Activated naive CD4-positive, alpha-beta T cell treated with anti-CD3 and anti-CD28 coated beads, Interleukin-2, amount 50 U/mL, for 16 hours (primary cell): Measurements from ENCODE around the gene MTIF3.
A peak's percentile ranks its signal among the peaks of the same experiment; 100 is the strongest.

ENCODE experiments used
- DNase-seq: peaks from one replicate; pipeline ENCODE4 v3.0.0-alpha.2; 2020

MTIF3 gene, protein sequence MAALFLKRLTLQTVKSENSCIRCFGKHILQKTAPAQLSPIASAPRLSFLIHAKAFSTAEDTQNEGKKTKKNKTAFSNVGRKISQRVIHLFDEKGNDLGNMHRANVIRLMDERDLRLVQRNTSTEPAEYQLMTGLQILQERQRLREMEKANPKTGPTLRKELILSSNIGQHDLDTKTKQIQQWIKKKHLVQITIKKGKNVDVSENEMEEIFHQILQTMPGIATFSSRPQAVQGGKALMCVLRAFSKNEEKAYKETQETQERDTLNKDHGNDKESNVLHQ

DNA sequence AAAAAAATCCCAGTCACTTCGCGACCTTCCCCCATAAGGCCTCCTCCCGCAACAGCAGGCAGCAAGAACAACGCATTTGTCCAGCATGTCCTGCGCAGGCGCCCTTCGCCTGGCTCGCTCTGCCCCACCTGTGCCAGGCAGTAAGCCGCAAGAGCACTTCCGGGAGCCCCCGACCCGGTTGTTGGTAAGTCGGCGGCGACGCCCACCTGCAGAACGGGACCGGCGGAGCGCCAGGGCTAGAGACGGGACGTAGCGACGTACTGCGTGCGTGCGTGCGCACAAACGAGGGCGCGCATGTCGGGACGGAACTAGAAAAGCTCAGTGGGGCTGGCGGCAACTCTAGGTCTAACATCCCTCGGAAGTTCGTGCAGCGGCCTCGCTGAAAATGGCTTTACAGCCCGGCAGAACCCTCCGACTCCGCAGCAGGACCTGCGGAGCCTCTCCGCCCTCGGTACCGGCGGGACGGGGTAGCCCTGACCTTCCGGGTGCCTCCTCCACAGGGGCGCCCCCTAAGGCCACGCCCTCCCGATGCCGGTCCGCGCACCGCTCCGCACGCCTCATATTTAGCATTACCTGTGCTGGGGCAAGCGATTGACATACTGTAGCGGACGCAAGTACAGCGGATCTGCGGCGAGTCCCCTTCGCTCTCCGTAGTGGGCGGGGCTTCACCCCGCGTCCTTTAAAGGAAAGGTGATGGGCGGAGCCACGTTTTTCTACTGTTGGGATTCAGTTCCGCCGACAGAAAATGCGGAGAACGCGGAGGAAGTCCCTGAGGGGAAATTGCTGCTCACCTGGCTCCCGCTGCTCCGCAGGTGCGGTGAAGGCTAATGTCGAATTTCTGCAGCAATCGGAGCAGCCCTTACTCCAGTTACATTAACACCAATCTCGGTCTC lies at the start of gene MTIF3:
Gene MTIF3 (minus strand): TSS at position 629 of the 893 bp plus-strand sequence. CDS start 10,116 bp downstream, outside the sequence.
- DNase-seq, result peak; percentile 98

DNA sequence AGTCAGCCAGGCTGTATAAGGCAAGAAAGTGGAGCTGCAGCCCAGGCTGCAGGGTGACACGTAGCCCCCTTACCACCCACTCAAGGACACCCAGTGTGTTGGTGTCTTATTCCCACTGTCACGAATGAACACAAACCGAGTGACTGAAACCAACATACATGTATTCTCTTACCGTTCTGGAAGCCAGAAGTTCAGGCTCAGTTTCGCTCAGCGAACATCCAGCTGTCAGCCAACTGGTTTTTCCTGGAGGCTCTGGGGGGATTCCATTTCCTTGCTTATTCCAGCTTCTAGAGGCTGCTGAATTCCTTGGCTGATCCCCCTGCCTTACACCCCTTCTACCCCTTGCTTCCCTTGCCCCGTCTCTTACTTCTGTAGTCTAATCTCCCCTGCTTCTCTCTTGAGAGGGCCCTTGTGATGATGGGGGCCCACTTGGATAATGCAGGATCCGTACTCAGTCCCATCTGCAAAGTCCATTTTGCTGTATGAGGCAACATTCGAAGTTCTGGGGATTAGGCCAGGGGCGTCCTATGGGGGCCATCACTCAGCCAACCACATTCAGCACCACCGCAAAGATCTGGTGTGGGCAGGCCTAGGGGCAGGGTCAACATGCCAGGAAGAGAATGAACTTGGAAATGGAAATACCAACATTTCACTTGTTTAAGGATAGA lies 47.3 kb upstream of the MTIF3 start:
- DNase-seq, result no peak

DNA sequence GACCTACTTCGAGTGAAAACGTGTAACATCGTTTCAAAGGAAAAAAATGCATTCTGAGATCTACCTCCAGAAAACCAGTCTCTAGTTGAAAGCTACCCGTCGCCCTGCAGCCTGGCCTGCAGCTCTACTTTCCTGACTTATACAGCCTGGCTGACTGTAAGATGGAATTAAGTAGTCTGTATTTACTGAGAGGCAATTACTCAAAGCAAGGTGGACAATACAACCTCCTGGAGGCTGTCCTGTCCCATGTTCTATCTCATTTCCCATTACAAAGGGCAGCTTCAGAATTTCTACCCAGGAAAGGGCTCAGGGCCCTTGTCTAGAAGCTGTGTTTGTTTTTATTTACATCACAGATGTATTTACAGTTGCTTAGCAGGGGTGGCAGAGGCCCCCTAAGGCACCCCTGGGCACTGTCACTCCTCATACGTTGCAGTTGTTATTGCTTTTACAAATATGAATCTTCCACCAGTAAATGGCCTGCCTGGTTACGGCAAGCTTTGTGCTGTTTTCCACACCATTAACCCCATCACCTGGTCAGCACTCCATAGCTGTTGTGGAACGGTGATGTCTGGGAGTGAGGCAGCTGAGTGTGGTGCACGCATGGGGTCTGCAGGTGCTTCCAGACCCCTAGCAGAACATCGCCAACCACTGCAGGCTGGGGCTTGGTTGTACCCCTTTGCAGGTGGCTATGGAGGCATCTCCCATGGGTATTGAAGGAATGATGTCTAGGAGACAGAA lies 46.3 kb upstream of the MTIF3 start:
- no peak for DNase-seq

DNA sequence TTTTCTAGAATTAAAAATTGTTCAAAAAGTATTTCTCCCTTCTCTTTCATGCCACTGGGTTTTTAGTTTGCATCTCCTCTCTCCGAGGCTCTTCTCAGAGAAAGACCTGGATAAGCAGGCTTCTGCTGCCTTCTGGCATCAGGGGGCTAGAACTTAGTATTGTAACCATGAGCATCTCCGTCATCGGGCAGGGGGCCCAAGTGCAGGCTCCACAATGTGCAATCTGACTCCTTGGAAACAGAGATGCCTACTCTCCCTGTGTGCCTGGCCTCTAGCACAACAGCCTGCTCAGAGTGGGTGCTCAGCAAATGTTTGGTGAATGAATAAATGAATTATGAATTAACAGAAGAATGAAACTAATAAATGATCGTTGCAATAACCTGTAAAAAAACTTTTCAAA lies 45.6 kb upstream of the MTIF3 start:
- DNase-seq, result no peak

DNA sequence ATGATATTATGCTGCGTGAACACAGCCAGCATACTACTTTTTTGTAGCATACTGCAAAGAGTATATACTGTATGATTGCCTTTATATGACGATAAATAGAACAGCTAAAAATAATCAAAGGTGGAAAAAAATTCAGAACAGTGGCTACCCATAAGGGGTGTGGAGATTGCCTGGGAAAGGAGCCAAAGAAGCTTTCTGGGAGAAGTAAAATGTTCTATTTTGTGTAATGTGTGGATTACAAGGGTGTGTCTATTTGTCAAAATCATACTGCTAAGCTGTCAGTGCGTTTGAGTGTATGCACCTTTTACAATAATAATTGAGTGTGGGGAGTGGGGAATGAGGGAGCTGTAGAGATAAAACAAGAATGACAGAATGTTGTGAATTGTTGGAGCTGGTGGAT lies 45.2 kb upstream of the MTIF3 start:
- no peak for DNase-seq

DNA sequence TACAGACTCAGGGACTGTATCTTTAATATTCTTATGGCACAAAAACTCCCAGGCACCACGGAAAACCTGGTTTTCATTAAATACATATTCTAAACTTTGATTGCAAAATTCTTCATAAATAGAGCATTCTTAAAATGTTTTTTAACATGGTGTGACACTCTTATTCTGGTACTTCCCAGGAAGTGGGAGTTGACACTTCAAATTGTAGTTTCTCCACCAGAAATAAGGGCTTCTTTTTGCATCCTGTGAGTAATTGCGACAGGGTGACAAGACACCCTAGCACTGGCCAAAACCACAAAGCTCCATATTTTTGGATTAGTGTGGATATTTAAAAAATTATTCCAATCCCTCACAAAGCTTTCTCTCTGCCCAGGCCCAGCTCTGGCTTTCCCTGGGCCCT lies 43.6 kb upstream of the MTIF3 start:
- no peak for DNase-seq

DNA sequence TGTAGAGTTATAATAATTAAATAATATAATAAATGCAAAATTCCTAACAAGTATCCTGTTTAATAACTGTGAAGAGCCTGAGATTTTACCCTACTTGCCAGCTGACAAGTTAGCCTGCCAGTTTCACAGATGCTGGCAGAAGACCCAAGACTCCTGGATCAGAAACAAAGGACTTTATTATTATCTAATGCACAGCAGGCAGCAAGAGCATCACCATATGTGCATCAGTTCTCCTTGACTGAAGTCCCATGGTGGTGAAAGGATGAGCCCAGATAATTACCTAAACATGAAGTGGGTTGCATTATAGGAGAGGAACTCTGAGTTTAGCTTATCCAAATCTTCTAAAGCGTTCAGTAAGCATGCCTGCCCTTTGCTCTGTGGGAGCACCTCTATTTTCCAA lies 39.1 kb upstream of the MTIF3 start:
- no peak for DNase-seq

DNA sequence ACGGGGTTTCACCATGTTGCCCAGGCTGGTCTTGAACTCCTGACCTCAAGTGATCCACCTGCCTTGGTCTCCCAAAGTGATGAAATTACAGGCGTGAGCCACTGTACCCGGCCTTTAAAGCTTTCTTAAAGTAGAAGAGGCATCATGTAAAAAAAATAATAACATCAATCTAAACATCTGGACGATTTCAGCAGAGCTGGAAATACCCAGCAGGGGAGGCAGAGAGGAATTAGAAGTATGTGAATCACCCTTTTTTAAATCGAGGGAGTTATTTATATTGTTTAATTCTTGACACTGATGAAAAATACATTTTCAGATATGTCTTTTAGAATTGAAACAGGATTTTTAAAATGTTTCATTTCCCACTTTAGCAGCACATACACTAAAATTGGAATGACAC lies 37.4 kb upstream of the MTIF3 start:
- DNase-seq, result no peak

DNA sequence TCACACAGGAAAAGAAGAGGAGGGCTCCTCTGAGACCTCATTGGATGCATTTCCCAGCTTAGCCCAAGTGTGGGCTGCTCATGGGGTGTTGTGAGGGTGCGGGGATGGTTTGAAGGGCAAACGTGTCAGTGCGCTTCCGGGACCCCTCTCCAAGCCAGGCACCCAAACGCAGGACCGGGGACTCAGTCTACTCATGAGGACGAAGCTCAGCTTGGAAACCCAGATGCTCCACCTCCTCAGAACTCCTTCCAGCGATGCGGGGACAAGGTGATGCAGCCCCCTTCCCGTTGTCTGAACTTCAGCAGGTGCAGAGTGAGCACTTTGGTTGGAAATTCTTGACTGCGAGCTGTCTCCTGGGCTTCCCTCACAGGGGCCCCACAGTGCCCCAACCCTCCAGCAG lies 33.1 kb upstream of the MTIF3 start:
- DNase-seq, result no peak

DNA sequence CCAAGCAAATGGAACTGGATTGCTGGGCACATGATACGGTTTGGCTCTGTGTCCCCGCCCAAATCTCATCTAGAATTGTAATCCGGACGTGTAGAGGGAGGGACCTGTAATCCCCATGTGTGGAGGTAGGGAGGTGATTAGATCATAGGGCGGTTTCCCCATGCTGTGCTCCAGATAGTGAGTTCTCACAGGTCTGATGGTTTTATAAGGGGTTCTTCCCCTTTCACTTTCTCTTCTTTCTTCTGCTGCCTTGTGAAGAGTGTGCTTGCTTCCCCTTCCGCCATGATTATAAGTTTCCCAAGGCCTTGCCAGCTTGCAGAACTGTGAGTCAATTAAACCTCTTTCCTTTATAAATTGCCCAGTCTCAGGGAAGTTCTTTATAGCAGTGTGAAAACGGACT lies 32.6 kb upstream of the MTIF3 start:
- DNase-seq, result no peak

DNA sequence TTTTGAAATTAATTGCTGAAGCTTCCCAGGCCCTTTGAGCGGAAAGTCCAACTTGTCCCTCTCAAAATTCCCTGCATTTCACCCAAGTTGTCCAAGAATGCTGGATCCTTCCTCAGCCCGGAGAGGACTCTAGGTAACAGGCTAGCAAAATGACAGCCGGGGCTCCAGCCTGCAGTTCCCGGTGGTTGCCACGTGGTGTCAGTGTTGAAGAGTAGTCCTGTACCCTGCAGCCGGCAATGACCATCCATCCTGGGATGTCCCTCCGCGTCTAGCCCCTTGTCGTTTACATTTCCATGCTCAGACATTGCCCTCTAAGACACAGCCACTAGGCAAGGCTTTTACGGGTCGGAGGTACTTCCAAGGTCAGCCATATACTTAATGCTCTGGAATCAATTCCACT lies 31.4 kb upstream of the MTIF3 start:
- no peak for DNase-seq

DNA sequence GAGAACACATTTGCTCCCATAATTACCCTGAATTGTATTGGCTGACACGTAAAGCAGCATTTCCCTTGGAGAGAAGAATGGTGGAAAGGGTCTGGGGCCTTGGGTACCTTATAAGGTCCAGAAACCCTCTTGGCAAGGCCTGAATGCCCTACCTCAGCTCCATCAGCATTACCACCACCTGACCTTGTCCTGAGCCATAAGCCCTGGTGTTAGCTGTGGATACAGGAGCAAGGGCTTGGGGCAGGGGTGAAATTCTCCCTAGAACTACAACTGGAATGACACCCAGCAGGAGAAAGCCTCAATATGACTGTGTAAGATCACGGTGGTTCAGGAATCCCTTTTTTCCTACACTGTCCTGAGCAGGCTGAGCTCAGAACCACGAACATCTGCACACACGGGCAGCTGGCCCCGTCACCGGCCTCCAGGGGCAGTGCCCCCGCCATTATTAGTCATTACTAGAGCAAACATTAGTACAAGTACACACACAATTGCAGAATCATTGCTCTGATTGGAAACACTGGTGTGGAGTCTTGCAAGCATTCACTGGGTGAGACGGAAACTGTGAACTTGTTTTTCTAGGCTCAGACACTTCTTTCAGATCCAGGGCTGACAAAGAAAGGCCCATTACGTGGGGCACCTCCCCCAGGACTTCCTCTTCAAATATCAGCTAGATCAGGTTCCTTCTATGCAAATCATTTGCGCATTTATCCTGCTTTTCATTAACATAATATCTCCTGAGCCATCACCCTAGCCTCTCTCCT lies 26.8 kb upstream of the MTIF3 start:
- no peak for DNase-seq

DNA sequence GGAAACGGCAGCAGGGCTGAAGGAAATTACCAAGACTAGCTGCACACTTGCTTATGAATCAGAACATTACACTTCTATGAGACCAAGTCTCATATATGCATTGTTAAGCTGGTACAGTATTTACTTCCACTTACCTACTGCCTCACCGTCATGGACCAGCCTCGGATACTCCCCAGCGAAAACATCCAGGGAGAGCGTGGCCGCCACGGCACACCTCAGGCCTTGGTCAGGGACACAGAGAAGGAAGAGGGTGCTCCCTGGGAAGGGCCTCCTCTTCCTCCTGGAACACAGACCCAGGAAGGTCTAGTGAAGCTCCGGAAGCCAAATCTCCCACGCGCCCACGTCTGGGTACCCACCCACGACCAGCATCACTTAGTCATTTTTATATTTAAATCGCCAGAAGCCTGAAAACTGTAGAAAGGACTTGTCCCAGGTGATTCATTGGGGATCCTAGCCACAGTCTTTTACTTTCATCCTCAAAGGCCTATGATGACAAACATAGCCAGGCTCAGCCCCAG lies 24.4 kb upstream of the MTIF3 start:
- no peak for DNase-seq

DNA sequence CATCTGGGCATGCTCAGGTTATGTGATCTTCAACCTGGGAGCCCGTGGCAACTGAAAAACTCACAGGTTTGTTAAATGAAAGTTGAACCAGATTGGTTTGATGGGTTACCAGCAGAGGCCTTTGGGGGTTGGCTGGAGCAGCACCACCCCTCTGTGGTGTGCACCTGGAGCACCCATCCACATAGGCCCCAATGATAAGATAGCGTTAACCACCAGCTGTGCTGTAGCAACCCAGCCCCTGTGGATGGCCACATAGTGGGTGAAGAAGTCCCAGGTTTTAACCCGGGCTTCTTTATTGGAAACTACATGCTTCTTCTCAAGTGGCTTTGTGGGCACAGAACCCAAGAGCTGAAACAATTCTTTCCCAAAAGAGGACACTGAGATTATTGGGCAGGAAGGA lies 22.6 kb upstream of the MTIF3 start:
- no peak for DNase-seq

DNA sequence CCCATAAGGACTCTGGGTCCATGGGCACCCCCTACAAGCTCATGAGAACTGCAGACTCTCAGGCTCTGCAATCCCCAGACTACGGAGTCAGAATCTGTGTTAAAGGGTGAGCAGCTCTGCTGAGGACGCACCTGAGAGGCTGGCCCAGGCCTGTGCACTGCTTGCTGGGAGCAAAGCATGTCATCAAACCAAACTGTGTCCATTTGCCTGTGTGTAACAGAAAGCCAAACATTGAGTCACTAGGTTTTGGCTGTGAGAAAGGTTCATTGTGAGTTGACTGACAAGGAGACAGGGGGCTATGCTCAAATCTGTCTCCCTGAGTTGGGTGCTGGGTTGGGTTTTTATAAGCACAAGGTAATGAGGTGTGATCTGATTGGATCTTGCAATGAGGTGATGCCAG lies 22.1 kb upstream of the MTIF3 start:
- DNase-seq, result no peak

DNA sequence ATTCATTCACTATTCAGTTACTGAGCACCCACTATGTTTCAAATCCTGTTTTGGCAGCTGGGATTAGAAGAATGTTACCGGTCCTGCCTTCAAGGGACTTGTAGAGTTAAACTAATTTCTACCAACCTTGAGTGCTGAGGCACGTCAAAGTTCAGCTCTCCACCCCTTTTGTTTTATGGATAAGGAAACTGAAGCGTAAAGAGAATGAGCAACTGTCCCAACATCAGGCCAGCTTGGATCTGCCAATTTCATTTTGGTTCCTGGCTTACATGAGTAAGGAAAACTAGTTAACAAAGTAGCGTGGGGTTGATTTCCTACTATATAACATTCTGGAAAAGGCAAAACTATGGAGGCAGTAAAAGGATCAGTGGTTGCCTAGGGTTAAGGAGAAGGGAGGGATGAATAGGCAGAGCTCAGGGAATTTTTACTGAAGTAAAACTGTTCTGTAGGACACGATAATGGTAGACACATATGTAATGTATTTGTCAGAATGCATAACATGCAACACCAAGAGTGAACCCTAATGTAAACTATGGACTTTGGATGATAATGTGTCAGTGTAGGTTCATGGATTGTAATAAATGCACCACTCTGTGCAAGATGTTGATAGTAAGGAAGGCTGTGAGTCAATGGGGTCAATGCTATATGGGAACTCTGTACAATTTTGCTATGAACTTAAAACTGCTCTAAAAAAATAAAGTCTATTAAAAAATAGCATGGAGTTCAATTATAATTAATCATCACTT lies 19.9 kb upstream of the MTIF3 start:
- DNase-seq, result no peak

DNA sequence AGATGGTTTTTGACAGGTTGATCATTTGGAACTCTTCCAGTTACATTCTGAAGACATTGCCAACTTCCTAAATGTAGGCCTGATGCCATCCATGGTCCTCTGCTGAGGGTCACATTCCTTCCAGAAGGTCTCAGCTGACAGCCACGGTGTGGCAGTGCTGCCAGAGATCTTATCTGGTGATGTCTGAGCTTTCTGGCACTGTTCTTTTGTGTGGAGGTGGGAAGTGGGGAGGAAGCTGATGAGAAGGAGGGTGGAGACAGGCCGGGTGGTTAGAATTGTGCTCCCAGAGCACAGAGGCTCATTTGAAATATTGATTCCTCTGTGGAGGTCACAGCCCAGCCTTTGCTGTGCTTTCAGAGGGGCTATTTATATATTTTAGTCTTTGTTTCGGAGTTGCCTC lies 16.1 kb upstream of the MTIF3 start:
- no peak for DNase-seq

DNA sequence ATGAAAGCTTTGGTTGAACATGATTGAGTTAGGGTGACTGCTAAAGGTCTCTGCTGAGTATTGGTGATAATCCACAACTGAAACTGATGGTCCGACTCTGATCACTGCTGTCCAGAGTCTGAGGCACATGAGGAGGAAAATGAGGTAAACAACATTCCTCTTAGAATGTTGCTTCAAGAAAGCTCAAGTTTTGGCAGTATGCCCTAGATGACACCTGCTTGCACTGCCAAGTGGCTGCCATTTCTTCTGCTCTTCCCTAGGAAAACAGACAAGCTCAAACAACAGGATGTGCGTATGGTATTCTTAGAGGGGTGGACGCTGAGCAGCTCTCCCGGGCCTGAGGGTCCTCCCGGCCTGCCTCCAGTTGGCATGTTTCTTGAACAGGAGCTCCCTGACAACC lies 15.2 kb upstream of the MTIF3 start:
- no peak for DNase-seq

DNA sequence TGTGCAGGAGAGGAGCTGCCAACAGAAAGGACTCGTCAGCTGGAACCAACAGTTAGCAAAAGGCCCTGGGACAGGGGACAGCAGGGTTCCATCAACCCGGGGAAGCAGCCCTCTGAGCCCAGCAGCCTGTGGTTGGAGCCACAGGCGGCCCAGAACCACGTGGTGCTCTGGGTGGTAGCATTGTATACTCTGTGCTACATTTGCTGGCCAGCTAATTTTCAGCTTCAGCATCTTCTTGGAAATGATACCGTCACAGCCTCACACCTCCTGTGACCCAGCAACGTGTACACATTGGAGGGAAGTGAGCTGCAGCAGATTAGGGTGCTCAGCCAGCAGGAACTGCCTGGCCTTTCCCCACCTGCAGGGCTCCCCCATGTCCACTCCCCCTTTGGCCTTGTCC lies 13.1 kb upstream of the MTIF3 start:
- no peak for DNase-seq

DNA sequence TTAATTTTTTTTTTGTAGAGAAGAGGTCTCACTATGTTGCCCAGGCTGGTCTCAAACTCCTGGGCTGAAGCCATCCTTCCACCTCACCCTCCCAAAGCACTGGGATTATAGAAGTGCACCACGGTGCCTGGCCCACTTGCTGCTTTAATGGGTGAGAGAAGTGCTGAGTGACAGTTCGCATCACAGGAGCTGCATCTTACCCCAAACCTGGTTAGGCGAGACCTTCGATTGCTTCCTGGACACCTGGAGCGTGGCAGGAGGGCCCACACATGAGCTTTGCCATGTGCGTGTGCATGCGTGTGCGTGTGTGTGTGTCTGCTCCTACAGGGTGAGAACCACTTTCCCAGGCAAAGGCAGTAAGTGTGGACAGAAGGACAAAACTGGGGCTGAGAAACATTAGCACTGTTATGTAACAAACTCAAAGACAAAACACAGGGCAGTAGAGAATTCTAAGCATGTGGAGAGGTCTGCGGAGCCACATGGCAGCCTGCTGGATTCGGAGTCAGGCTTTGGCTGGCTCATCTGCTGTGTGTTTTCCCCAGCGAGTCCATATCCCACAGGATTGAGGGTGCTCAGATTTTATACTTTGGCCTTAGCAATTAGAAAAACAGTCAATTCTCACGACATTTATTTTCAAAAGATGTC lies 11.7 kb upstream of the MTIF3 start:
- no peak for DNase-seq

DNA sequence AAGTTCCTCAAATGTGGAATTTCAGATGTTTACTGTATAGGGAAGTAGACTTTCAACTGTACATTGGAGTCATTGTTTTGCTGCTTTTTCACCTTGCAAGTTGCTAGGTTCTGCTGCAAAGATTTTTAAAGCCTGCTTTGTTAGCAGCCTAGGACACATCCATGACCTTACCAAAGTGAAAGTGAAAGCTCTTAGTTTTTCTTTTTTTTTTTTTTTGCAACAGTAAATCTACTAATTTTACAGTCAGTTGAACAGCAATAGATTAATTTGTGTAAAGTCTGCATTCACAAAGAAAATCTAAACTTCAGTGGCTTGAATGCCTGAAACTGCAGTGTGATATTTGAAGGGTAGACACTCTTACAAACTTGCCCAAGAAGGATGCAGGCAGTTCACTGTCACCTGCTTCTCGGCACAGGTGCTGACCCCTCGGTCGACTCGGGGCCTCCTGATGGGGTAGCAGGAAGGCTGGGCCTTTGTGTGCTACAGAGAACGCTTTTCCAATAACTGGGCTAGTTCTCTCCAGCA lies 5.0 kb upstream of the MTIF3 start:
- DNase-seq, result peak; percentile 31
